Stimulated activated CD4-positive, alpha-beta T cell treated with anti-CD3 and anti-CD28 coated beads, Interleukin-2, amount 100 ng/mL, for 4 hours (primary cell): ENCODE results near the gene NOVA1.

Source experiments
- DNase-seq: peaks from one replicate; pipeline ENCODE4 v3.0.0-alpha.2; 2020; ENCODE audit warnings: low read depth

The NOVA1 gene

GRCh38 chr14:26443654-26444053 lies 154.2 kb downstream of the NOVA1 start:
- DNase-seq: no peak

GRCh38 chr14:26429205-26429604 lies 168.6 kb downstream of the NOVA1 start:
- no peak for DNase-seq

- no peak for DNase-seq
Measured at GRCh38 chr14:26427097-26427496, 170.7 kb downstream of the NOVA1 start.

GRCh38 chr14:26424537-26424936 lies 173.3 kb downstream of the NOVA1 start:
- no peak for DNase-seq

- no peak for DNase-seq
Measured at GRCh38 chr14:26415618-26416123, 182.2 kb downstream of the NOVA1 start.

- DNase-seq: no peak
Measured at GRCh38 chr14:26414926-26415325, 182.9 kb downstream of the NOVA1 start.

DNA sequence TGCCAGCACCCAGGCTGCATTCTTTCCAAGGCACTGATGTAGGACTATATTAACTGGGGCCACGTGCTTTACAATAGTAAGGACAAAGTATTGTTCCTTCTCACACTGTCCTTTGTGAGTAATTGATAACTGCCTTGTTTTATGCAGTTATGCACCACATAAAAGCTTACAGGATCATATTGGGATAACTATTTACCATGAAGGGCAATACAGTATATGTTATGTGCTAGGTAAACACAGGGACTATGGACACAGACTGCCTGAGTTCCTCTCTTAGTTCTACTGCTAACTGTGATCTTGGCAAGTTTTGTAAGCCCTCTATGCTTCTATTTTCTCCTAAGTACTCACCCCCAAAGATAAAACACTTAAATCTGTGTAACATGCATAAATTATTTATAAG lies 183.7 kb downstream of the NOVA1 start:
- no peak for DNase-seq

- DNase-seq: no peak
Measured at GRCh38 chr14:26412421-26412820, 185.4 kb downstream of the NOVA1 start.

- no peak for DNase-seq
Measured at GRCh38 chr14:26410189-26410685, 187.6 kb downstream of the NOVA1 start.

GRCh38 chr14:26404927-26405326 lies 192.9 kb downstream of the NOVA1 start:
- no peak for DNase-seq

- DNase-seq: no peak
Measured at GRCh38 chr14:26403760-26404159, 194.1 kb downstream of the NOVA1 start.

DNA sequence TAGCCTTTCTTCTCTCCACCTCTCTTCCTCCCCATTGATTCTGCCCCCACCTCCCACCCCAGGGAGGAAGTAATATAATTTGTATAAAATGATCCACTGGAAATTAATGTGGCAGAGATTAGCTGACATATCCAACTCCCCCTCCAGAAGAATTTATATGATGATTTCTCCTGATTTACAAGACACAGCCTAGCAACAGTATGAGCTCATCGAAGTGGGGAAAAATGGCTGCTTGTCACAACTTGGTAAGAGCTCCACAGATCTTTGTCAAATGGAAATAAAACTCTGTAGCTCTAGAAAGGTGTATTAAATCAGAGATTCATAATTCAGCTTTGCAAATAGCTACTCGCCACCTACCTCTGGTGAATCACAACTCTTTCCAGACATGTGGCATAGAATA lies 195.7 kb downstream of the NOVA1 start:
- no peak for DNase-seq

DNA sequence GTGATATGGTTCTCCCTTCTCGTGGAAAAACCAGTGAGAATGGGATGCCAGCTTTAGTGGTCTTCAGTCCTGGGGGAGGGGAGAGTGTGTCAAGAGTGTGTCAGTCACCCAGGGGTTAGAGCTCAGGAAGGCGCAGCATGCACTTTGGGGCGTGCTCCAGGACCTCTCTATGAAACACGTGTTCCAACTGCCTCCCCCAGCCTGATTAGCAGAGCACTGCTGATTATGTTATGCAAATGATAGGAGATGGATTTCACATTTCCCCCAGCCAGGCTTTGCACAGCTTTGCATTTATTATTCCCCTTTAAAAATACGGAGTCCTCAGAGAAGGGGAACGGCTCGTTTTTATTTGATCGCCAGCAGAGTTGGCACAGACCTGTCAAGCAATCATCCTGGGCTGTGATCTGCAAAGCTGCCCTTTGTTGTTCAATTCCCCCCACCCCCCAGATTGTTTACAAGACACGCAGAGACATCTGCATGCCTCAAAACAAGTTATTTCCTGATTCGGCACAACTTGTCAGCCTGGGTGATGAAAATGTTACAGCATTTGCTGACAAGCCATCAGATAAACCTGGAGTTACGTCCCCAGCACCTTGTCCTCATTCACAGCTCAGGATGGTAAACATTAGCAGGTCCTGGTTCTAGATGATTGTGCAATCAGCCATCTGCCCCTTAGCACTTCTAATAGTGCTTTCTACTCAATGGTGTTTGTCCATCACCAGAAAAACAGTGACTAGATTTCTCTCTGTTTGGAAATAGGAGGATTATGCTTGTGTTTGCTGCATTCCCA lies 196.5 kb downstream of the NOVA1 start:
- DNase-seq: no peak

GRCh38 chr14:26400373-26400772 lies 197.5 kb downstream of the NOVA1 start:
- no peak for DNase-seq

GRCh38 chr14:26398616-26399015 lies 199.2 kb downstream of the NOVA1 start:
- DNase-seq: no peak
